Measurements from ENCODE around the gene ZNF410.
"Not testable (repeated sequence)": the region's sequence is repeated elsewhere in the genome, so short reads cannot be mapped to it uniquely, and the experiment has no call there.

Gene ZNF410

DNA sequence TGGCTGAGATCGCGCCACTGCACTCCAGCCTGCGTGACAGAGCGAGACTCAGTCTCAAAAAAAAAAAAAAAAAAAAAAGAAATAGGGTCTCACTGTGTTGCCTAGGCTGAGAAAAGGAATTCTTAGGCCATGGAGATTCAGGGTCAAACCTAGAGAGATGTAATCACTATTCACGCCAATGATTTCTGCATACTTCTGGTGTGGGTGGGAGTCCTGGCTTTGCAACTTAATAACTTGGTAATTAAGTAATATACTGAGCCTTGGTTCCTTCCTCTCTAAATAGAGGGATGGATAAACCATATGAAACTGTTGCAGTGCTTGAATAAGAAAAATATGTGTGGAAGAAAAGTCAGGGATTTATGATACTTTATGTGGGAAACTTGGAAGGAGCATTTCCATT is 2.7 kb downstream of the ZNF410 start:
- H3K27ac ChIP-seq (replicated peaks; ENCODE audit: low read length), result no peak overlapping the region
- H2BK15ac ChIP-seq (ENCODE audit: low read length), result no peak overlapping the region
- H3K4me3 ChIP-seq (ENCODE audit: low read length in 2 of 2), result no peak overlapping the region
- no peak overlapping the region for H2AK5ac ChIP-seq (ENCODE audit: low read depth, low read length)
- H4K91ac ChIP-seq (ENCODE audit: low read depth, low read length, poor library complexity), result no peak overlapping the region
- no peak overlapping the region for H3K9ac ChIP-seq (ENCODE audit: low read depth, low read length, poor library complexity)
- no peak overlapping the region for H2BK5ac ChIP-seq (ENCODE audit: low read length)
- H4K8ac ChIP-seq (ENCODE audit: low read depth, low read length), result no peak overlapping the region
- no peak overlapping the region for H3K18ac ChIP-seq (ENCODE audit: low read length)
- H3K4me1 ChIP-seq (ENCODE audit: control insufficient read depth in 2 of 2, insufficient read depth in 1 of 2, low read depth in 1 of 2, low read length in 2 of 2), result peaks cover 0 to 12% of the 10 kb centered on the region in 2 donors
- H2BK12ac ChIP-seq (ENCODE audit: low read length), result no peak overlapping the region
- H2BK120ac ChIP-seq (ENCODE audit: low read depth, low read length), result no peak overlapping the region
- WGBS, 2 donors (ENCODE audit: extremely low coverage in 2 of 2, insufficient read length in 2 of 2, insufficient replicate concordance in 1 of 2), result no CpG with 5 or more reads among the region's 5 CpGs
- H3K14ac ChIP-seq (ENCODE audit: low read length), result no peak overlapping the region
- H3K27me3 ChIP-seq (ENCODE audit: control insufficient read depth in 3 of 3, insufficient read depth in 3 of 3, low read depth in 1 of 3, low read length in 3 of 3), result no peaks in the 10 kb centered on the region
- H3K4me2 ChIP-seq (ENCODE audit: insufficient read depth, low read length, poor library complexity, severe bottlenecking), result no peak overlapping the region
- no peak overlapping the region for H3K4ac ChIP-seq (ENCODE audit: low read length)
- no peak overlapping the region for H2AFZ ChIP-seq (ENCODE audit: low read length)
- peaks cover 4 to 37% of the 10 kb centered on the region in 2 donors for H3K36me3 ChIP-seq (replicated peaks in 1 of 2; ENCODE audit: control insufficient read depth in 2 of 2, insufficient read depth in 2 of 2, low read length in 2 of 2)
- no peak overlapping the region for H3K23ac ChIP-seq (ENCODE audit: low read depth, low read length, poor library complexity)
- DNase-seq (ENCODE audit: low spot score), result no peak
- H3K79me1 ChIP-seq (ENCODE audit: low read depth, low read length), result no peaks in the 10 kb centered on the region
- H3K9me3 ChIP-seq (replicated peaks in 1 of 2; ENCODE audit: control insufficient read depth in 2 of 2, insufficient read depth in 1 of 2, low read depth in 1 of 2, low read length in 2 of 2), result no peaks in the 10 kb centered on the region

DNA sequence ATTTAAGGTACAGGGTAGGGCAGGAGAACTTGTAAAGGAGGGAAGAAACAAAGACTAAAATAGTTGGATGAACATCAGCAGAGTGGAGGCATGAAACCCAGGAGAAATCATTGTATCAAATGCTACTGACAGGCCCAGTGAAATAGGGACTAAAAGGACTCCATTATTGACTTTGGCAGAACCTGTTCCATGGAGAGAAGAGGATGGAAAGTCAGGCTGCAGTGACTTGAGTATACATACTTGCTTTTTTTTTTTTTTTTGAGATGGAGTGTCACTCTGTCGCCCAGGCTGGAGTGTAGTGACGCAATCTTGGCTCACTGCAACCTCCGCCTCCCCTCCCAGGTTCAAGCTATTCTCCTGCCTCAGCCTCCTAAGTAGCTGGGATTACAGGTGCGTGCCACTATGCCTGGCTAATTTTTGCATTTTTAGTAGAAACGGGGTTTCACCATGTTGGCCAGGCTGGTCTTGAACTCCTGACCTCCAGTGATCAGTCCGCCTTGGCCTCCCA is 7.6 kb downstream of the ZNF410 start:
- H3K4me3 ChIP-seq (ENCODE audit: low read length in 2 of 2); H2BK5ac ChIP-seq (ENCODE audit: low read length); H3K79me1 ChIP-seq (ENCODE audit: low read depth, low read length); H3K18ac ChIP-seq (ENCODE audit: low read length); H3K4me2 ChIP-seq (ENCODE audit: insufficient read depth, low read length, poor library complexity, severe bottlenecking); H3K14ac ChIP-seq (ENCODE audit: low read length); DNase-seq (ENCODE audit: low spot score); H3K27ac ChIP-seq (replicated peaks; ENCODE audit: low read length); H3K4me1 ChIP-seq (ENCODE audit: control insufficient read depth in 2 of 2, insufficient read depth in 1 of 2, low read depth in 1 of 2, low read length in 2 of 2); H2AK5ac ChIP-seq (ENCODE audit: low read depth, low read length); H4K91ac ChIP-seq (ENCODE audit: low read depth, low read length, poor library complexity); H2BK120ac ChIP-seq (ENCODE audit: low read depth, low read length); H3K9me3 ChIP-seq (replicated peaks in 1 of 2; ENCODE audit: control insufficient read depth in 2 of 2, insufficient read depth in 1 of 2, low read depth in 1 of 2, low read length in 2 of 2); H2BK12ac ChIP-seq (ENCODE audit: low read length); H4K8ac ChIP-seq (ENCODE audit: low read depth, low read length); H2BK15ac ChIP-seq (ENCODE audit: low read length); H2AFZ ChIP-seq (ENCODE audit: low read length); H3K23ac ChIP-seq (ENCODE audit: low read depth, low read length, poor library complexity); H3K9ac ChIP-seq (ENCODE audit: low read depth, low read length, poor library complexity); H3K4ac ChIP-seq (ENCODE audit: low read length); H3K27me3 ChIP-seq (ENCODE audit: control insufficient read depth in 3 of 3, insufficient read depth in 3 of 3, low read depth in 1 of 3, low read length in 3 of 3): not testable (repeated sequence)
- no CpG with 5 or more reads among the region's 6 CpGs for WGBS, 2 donors (ENCODE audit: extremely low coverage in 2 of 2, insufficient read length in 2 of 2, insufficient replicate concordance in 1 of 2)
- peaks cover 26 to 82% of the 10 kb centered on the region in 2 donors for H3K36me3 ChIP-seq (replicated peaks in 1 of 2; ENCODE audit: control insufficient read depth in 2 of 2, insufficient read depth in 2 of 2, low read length in 2 of 2)

DNA sequence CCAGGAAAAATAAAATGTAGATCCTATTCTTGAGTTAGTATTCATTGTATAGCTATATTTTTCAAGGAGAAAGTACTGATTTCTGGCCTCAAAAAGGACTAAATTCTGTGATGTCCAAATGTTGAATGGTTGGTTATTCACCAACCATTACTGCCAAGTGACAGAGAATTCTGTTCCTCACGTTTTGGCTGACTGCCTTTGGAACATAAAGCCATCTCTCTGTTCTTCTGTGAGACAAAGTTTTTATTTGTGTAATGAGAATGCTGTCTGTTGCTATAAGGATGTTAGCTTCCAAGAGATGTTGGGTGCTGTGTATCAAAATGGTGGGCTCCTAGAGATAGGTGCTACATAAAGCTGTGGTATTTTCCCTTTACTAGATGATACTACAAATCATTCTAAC is 9.3 kb downstream of the ZNF410 start:
- Histone ChIP-seq H2BK15ac (ENCODE audit: low read length) (no peak overlapping the region), H3K23ac (ENCODE audit: low read depth, low read length, poor library complexity) (no peak overlapping the region), H2BK5ac (ENCODE audit: low read length) (no peak overlapping the region), H3K9me3 (replicated peaks in 1 of 2; ENCODE audit: control insufficient read depth in 2 of 2, insufficient read depth in 1 of 2, low read depth in 1 of 2, low read length in 2 of 2) (peaks cover 0 to 1% of the 10 kb centered on the region in 2 donors), H2BK120ac (ENCODE audit: low read depth, low read length) (no peak overlapping the region), H2AFZ (ENCODE audit: low read length) (no peak overlapping the region), H3K4me3 (ENCODE audit: low read length in 2 of 2) (no peak overlapping the region), H3K4ac (ENCODE audit: low read length) (no peak overlapping the region), H2BK12ac (ENCODE audit: low read length) (no peak overlapping the region), H4K91ac (ENCODE audit: low read depth, low read length, poor library complexity) (no peak overlapping the region), H3K4me1 (ENCODE audit: control insufficient read depth in 2 of 2, insufficient read depth in 1 of 2, low read depth in 1 of 2, low read length in 2 of 2) (no peaks in the 10 kb centered on the region), H3K14ac (ENCODE audit: low read length) (no peak overlapping the region), H3K27me3 (ENCODE audit: control insufficient read depth in 3 of 3, insufficient read depth in 3 of 3, low read depth in 1 of 3, low read length in 3 of 3) (no peaks in the 10 kb centered on the region), H3K36me3 (replicated peaks in 1 of 2; ENCODE audit: control insufficient read depth in 2 of 2, insufficient read depth in 2 of 2, low read length in 2 of 2) (peaks cover 30 to 94% of the 10 kb centered on the region in 2 donors), H3K18ac (ENCODE audit: low read length) (no peak overlapping the region), H3K9ac (ENCODE audit: low read depth, low read length, poor library complexity) (no peak overlapping the region), H4K8ac (ENCODE audit: low read depth, low read length) (no peak overlapping the region), H3K79me1 (ENCODE audit: low read depth, low read length) (no peaks in the 10 kb centered on the region), H3K4me2 (ENCODE audit: insufficient read depth, low read length, poor library complexity, severe bottlenecking) (no peak overlapping the region), H3K27ac (replicated peaks; ENCODE audit: low read length) (no peak overlapping the region), H2AK5ac (ENCODE audit: low read depth, low read length) (no peak overlapping the region)
- no peak for DNase-seq (ENCODE audit: low spot score)
- no CpG with 5 or more reads among the region's 1 CpG for WGBS, 2 donors (ENCODE audit: extremely low coverage in 2 of 2, insufficient read length in 2 of 2, insufficient replicate concordance in 1 of 2)

DNA sequence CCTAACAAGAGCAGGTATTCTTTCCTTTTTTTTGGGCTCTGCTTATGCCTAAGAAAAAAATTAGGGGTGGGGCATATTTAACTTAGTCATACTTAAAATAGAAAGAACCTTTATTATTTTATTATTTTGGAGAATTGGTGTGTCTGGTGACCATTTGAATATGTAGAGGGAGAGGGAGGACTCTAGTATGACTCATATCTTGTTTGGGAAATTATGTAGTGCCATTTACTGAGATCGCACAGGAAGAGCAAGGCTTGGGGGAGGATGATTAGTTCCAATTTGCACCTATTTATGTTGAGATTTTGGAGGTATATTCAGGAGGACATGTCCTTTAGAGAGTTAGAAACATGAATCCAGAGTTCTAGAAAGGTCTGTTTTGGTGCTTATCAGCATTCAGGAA is 9.9 kb downstream of the ZNF410 start:
- no peaks in the 10 kb centered on the region for H3K79me1 ChIP-seq (ENCODE audit: low read depth, low read length)
- H3K27ac ChIP-seq (replicated peaks; ENCODE audit: low read length), result no peak overlapping the region
- H4K91ac ChIP-seq (ENCODE audit: low read depth, low read length, poor library complexity), result no peak overlapping the region
- no peak for DNase-seq (ENCODE audit: low spot score)
- no peaks in the 10 kb centered on the region for H3K4me1 ChIP-seq (ENCODE audit: control insufficient read depth in 2 of 2, insufficient read depth in 1 of 2, low read depth in 1 of 2, low read length in 2 of 2)
- H3K14ac ChIP-seq (ENCODE audit: low read length), result no peak overlapping the region
- no peak overlapping the region for H2BK15ac ChIP-seq (ENCODE audit: low read length)
- H3K27me3 ChIP-seq (ENCODE audit: control insufficient read depth in 3 of 3, insufficient read depth in 3 of 3, low read depth in 1 of 3, low read length in 3 of 3), result no peaks in the 10 kb centered on the region
- H3K23ac ChIP-seq (ENCODE audit: low read depth, low read length, poor library complexity), result no peak overlapping the region
- H3K9ac ChIP-seq (ENCODE audit: low read depth, low read length, poor library complexity), result no peak overlapping the region
- H4K8ac ChIP-seq (ENCODE audit: low read depth, low read length), result no peak overlapping the region
- peaks cover 0 to 1% of the 10 kb centered on the region in 2 donors for H3K9me3 ChIP-seq (replicated peaks in 1 of 2; ENCODE audit: control insufficient read depth in 2 of 2, insufficient read depth in 1 of 2, low read depth in 1 of 2, low read length in 2 of 2)
- no peak overlapping the region for H2BK5ac ChIP-seq (ENCODE audit: low read length)
- no peak overlapping the region for H2AFZ ChIP-seq (ENCODE audit: low read length)
- no peak overlapping the region for H2BK120ac ChIP-seq (ENCODE audit: low read depth, low read length)
- H3K4ac ChIP-seq (ENCODE audit: low read length), result no peak overlapping the region
- H2BK12ac ChIP-seq (ENCODE audit: low read length), result no peak overlapping the region
- H3K4me3 ChIP-seq (ENCODE audit: low read length in 2 of 2), result no peak overlapping the region
- no peak overlapping the region for H3K18ac ChIP-seq (ENCODE audit: low read length)
- H3K4me2 ChIP-seq (ENCODE audit: insufficient read depth, low read length, poor library complexity, severe bottlenecking), result no peak overlapping the region
- no peak overlapping the region for H2AK5ac ChIP-seq (ENCODE audit: low read depth, low read length)
- H3K36me3 ChIP-seq (replicated peaks in 1 of 2; ENCODE audit: control insufficient read depth in 2 of 2, insufficient read depth in 2 of 2, low read length in 2 of 2), result peaks cover 30 to 96% of the 10 kb centered on the region in 2 donors
- no CpG with 5 or more reads among the region's 1 CpG for WGBS, 2 donors (ENCODE audit: extremely low coverage in 2 of 2, insufficient read length in 2 of 2, insufficient replicate concordance in 1 of 2)
